HL-60 (cell line): ENCODE data around the gene PPP1R37.

ENCODE experiments used
- DNase-seq, 2 experiments: peaks; one replicate each; pipeline ENCODE4 v3.0.0-alpha.2; 2010 to 2020; ENCODE audit warnings: low read depth in 1 of 2, low spot score in 1 of 2
- H3K27ac ChIP-seq: fragments of 250-450 bp; sonication (Bioruptor Pico); replicated peaks from 2 replicates; pipeline ENCODE4 v1.5.1; 2020; ENCODE audit warnings: mild to moderate bottlenecking, moderate library complexity
- H3K27me3 ChIP-seq: fragments of 250-450 bp; sonication (Bioruptor Pico); 2 replicates; pipeline ENCODE4 v1.5.1; 2021; ENCODE audit warnings: mild to moderate bottlenecking, moderate library complexity; ENCODE audit not compliant: insufficient read depth, poor library complexity, severe bottlenecking
- H3K4me3 ChIP-seq: replicated peaks from 2 replicates; pipeline ENCODE4 v1.5.1; 2011; ENCODE audit warnings: mild to moderate bottlenecking, control low read depth, low read length; ENCODE audit not compliant: insufficient read depth
- CTCF ChIP-seq: IDR thresholded peaks from one replicate; pipeline ENCODE4 v1.5.1; 2011; ENCODE audit warnings: low read length, control low read depth, inconsistent platforms; ENCODE audit not compliant: insufficient read depth
- GABPA ChIP-seq: IDR thresholded peaks from 2 replicates; pipeline ENCODE4 v1.6.1; 2012; ENCODE audit warnings: low read depth
- POLR2AphosphoS5 ChIP-seq: IDR thresholded peaks from 2 replicates; pipeline ENCODE4 v1.6.1; 2012; ENCODE audit warnings: low read depth
- REST ChIP-seq: IDR thresholded peaks from 2 replicates; pipeline ENCODE4 v1.6.1; 2012; ENCODE audit warnings: low read depth; ENCODE audit not compliant: insufficient replicate concordance
- SPI1 ChIP-seq: IDR thresholded peaks from 2 replicates; pipeline ENCODE4 v1.6.1; 2012; ENCODE audit warnings: low read depth, mild to moderate bottlenecking, borderline replicate concordance

Gene PPP1R37

GRCh38 chr19:45140533-45140932, 47.6 kb downstream of the PPP1R37 start:
- Histone ChIP-seq H3K27ac (no peak overlapping the region), H3K27me3 (no peaks in the 10 kb centered on the region), H3K4me3 (no peak overlapping the region)
- DNase-seq = no peak
- no peak for TF ChIP-seq CTCF
- no peak for TF ChIP-seq SPI1
- no peak for TF ChIP-seq REST
- TF ChIP-seq GABPA = no peak
- TF ChIP-seq POLR2AphosphoS5 = no peak

GRCh38 chr19:45141203-45141900, 48.4 kb downstream of the PPP1R37 start:
- Histone ChIP-seq H3K27ac (no peak overlapping the region), H3K4me3 (no peak overlapping the region), H3K27me3 (no peaks in the 10 kb centered on the region)
- TF ChIP-seq SPI1 = no peak
- TF ChIP-seq GABPA = no peak
- no peak for TF ChIP-seq CTCF
- TF ChIP-seq REST = no peak
- no peak for TF ChIP-seq POLR2AphosphoS5
- no peak for DNase-seq

GRCh38 chr19:45142016-45142725, 49.2 kb downstream of the PPP1R37 start:
- no peaks in the 10 kb centered on the region for H3K27me3 ChIP-seq
- no peak overlapping the region for H3K4me3 ChIP-seq
- no peak for DNase-seq
- no peak overlapping the region for H3K27ac ChIP-seq
- no peak for TF ChIP-seq POLR2AphosphoS5
- TF ChIP-seq REST = no peak
- TF ChIP-seq SPI1 = no peak
- no peak for TF ChIP-seq CTCF
- TF ChIP-seq GABPA = no peak
